PC-9 (cell line): ENCODE data around the gene RASA4.
"Not testable (repeated sequence)": the region's sequence is repeated elsewhere in the genome, so short reads cannot be mapped to it uniquely, and the experiment has no call there.

ENCODE experiments used
- EZH2 ChIP-seq: fragments of 200-600 bp; sonication (generic); IDR thresholded peaks from 2 replicates; pipeline ENCODE4 v1.8.0; 2017; ENCODE audit warnings: antibody characterized with exemption, low read depth
- TF ChIP-seq, protein P1 (sequence below): fragments of 200-600 bp; sonication (generic); conservative IDR thresholded peaks from 2 replicates; pipeline ENCODE4 v1.6.1; 2017; ENCODE audit warnings: mixed run types, antibody characterized with exemption, mild to moderate bottlenecking, moderate library complexity

DNA sequence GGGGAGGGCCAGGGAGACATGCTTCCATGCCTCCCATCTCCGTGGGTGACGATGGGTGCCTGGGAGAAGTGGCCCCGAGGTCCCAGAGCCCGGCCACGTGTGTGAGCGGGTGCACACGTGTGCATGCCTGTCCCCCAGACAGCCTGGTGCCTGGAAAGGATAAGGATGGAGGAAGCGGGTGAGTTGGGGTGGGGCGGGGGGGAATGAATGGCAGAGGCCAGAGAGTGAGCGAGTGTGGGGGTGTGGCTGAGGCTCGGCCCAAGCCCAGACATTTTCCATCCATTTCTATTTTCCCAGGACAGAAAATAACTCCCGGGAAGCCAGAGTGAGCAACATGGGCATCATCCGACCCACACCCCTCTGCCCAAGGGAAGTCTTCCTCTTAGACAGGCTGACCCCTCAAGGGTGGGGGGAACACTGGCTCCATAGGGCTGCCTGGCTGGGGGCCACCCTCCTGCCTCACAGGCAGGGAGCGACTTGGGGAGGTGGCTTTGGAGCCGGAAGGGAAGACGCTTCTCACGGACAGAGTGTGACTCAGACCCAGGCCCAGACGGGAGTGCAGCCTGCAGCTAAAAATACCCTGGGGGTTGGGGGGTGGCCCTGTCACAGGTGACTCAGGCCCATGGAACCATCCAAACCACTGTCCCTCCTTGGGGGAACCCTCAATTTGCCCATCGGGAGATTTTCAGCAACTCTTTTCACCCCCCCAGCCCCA lies 12.0 kb downstream of the RASA4 start:
- TF ChIP-seq, protein P1, sequence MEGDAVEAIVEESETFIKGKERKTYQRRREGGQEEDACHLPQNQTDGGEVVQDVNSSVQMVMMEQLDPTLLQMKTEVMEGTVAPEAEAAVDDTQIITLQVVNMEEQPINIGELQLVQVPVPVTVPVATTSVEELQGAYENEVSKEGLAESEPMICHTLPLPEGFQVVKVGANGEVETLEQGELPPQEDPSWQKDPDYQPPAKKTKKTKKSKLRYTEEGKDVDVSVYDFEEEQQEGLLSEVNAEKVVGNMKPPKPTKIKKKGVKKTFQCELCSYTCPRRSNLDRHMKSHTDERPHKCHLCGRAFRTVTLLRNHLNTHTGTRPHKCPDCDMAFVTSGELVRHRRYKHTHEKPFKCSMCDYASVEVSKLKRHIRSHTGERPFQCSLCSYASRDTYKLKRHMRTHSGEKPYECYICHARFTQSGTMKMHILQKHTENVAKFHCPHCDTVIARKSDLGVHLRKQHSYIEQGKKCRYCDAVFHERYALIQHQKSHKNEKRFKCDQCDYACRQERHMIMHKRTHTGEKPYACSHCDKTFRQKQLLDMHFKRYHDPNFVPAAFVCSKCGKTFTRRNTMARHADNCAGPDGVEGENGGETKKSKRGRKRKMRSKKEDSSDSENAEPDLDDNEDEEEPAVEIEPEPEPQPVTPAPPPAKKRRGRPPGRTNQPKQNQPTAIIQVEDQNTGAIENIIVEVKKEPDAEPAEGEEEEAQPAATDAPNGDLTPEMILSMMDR = not testable (repeated sequence)
- TF ChIP-seq EZH2 = not testable (repeated sequence)
